ENCODE measurements around the gene TRIM28. TPM values are rescaled to one million over a fixed set of nuclear protein-coding genes. Genes with fewer than 3 reads are reported as not detected.
"Not testable (repeated sequence)": the region's sequence is repeated elsewhere in the genome, so short reads cannot be mapped to it uniquely, and the experiment has no call there.

Gene TRIM28
- total and polyA plus RNA-seq, 2 donors (not counting 3 experiments of a cell fraction or from before 2014, with no cell fraction given) = 429 to 521 TPM

DNA sequence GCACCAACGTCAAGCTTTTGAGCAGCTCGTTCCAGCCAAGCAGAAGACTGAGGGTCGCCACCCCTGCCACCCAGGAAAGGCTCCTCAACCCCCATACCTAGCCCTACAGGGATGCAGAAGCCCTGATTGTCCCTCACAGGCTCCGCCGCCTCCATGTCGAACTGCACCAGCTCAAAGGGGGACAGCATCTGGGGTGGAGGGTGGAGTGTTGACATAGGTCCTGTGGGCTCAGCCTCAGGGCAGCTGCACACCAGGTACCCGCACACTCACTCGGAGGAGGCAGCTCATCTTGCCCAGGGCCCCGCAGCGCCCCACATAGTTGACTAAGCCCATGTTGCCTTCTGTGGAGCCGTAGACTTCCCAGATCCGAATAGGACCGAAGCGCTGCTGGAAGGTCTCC, 43.6 kb upstream of the TRIM28 start:
- DNase-seq (ENCODE audit: low read depth, low spot score) (no peak), FAIRE-seq (no peak)
- Histone ChIP-seq H3K79me2 (ENCODE audit: control insufficient read depth, insufficient read depth, low read length) (no peaks in the 10 kb centered on the region), H3K27ac (ENCODE audit: insufficient read depth, low read depth, low read length) (no peak overlapping the region), H3K4me1 (ENCODE audit: control insufficient read depth, extremely low read depth, insufficient read depth, low read length) (peaks cover 4% of the 10 kb centered on the region), H3K4me2 (ENCODE audit: insufficient read depth, low read length) (no peak overlapping the region), H2AFZ (ENCODE audit: low read depth, low read length) (no peak overlapping the region), H3K4me3 (replicated peaks in 1 of 3; ENCODE audit: insufficient read depth in 1 of 3, low read depth in 1 of 3, low read length in 3 of 3) (no peak overlapping the region), H4K20me1 (replicated peaks; ENCODE audit: control insufficient read depth, extremely low read depth, insufficient read depth, low read length) (no peaks in the 10 kb centered on the region), H3K27me3 (ENCODE audit: control insufficient read depth in 2 of 2, insufficient read depth in 2 of 2, low read length in 2 of 2) (no peaks in the 10 kb centered on the region), H3K9me1 (replicated peaks; ENCODE audit: control insufficient read depth, extremely low read depth, insufficient read depth, low read length) (no peaks in the 10 kb centered on the region), H3K9ac (replicated peaks; ENCODE audit: extremely low read depth, insufficient read depth, low read length) (no peak overlapping the region), H3K9me3 (replicated peaks; ENCODE audit: control insufficient read depth, insufficient read depth, low read length) (no peaks in the 10 kb centered on the region), H3K36me3 (ENCODE audit: control insufficient read depth in 2 of 2, extremely low read depth in 1 of 2, insufficient read depth in 2 of 2, low read length in 2 of 2) (no peaks in the 10 kb centered on the region)
- TF ChIP-seq MYC (IDR thresholded peaks at IDR 0.05; ENCODE audit: low read depth, low read length) = no peak
- no peak for TF ChIP-seq FOS (IDR thresholded peaks at IDR 0.05; ENCODE audit: borderline replicate concordance, insufficient read depth, low read length)
- no peak for TF ChIP-seq EZH2 (IDR thresholded peaks at IDR 0.05; ENCODE audit: borderline replicate concordance, low read depth, low read length, severe bottlenecking)
- TF ChIP-seq, protein P1, sequence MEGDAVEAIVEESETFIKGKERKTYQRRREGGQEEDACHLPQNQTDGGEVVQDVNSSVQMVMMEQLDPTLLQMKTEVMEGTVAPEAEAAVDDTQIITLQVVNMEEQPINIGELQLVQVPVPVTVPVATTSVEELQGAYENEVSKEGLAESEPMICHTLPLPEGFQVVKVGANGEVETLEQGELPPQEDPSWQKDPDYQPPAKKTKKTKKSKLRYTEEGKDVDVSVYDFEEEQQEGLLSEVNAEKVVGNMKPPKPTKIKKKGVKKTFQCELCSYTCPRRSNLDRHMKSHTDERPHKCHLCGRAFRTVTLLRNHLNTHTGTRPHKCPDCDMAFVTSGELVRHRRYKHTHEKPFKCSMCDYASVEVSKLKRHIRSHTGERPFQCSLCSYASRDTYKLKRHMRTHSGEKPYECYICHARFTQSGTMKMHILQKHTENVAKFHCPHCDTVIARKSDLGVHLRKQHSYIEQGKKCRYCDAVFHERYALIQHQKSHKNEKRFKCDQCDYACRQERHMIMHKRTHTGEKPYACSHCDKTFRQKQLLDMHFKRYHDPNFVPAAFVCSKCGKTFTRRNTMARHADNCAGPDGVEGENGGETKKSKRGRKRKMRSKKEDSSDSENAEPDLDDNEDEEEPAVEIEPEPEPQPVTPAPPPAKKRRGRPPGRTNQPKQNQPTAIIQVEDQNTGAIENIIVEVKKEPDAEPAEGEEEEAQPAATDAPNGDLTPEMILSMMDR (IDR thresholded peaks at IDR 0.05; ENCODE audit: extremely low read depth in 1 of 2, insufficient read depth in 1 of 2, low read depth in 1 of 2, low read length in 2 of 2) = no peak
- no peak for TF ChIP-seq JUN (IDR thresholded peaks at IDR 0.05; ENCODE audit: borderline replicate concordance, insufficient read depth, insufficient read length, low read depth)
- no peak for TF ChIP-seq POLR2AphosphoS5 (IDR thresholded peaks at IDR 0.05; ENCODE audit: insufficient read depth, low read depth, low read length)
- no peak for TF ChIP-seq POLR2A (IDR thresholded peaks at IDR 0.05; ENCODE audit: low read depth, low read length)
- TF ChIP-seq GATA2 (IDR thresholded peaks at IDR 0.05; ENCODE audit: insufficient read depth, insufficient read length, low read depth, low read length) = no peak
- TF ChIP-seq, protein P2, sequence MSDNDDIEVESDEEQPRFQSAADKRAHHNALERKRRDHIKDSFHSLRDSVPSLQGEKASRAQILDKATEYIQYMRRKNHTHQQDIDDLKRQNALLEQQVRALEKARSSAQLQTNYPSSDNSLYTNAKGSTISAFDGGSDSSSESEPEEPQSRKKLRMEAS (IDR thresholded peaks at IDR 0.05; ENCODE audit: insufficient read depth, insufficient read length) = no peak
- intact Hi-C loops (cut with micrococcal nuclease) (no loop called here), dilution Hi-C loops (cut with MboI; ENCODE audit: extremely low pct_ligation_motif_present, low sequenced_read_pairs) (no loop called here)
- ChIA-PET CTCF (interaction anchor here (1.0 to 2.1 kb wide), 2 partner anchors 14 to 20 kb away, joined by 3 to 13 read pairs; no protein-coding TSS in a partner anchor), POLR2A (no interaction called here)
- no TSS peak for BruUV-seq (replicated peaks)

DNA sequence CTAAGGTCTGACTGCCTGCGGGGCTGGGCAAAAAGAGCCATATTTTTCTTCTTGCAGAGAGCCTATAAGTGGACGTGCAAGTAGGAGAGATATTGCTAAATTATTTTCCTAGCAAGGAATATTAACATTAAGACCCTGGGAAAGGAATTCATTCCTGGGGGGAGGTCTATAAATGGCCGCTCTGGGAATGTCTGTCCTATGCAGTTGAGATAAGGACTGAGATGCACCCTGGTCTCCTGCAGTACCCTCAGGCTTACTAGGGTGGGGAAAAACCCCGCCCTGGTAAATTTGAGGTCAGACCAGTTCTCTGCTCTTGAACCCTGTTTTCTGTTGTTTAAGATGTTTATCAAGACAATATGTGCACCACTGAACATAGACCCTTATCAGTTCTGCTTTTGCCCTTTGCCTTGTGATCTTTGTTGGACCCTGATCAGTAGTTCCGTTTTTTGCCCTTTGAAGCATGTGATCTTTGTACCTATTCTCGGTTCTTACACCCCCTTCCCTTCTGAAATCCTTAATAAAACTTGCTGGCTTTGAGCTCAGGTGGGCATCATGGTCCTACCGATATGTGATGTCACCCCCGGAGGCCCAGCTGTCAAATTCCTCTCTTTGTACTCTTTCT, 36.2 kb upstream of the TRIM28 start:
- H4K20me1 ChIP-seq (replicated peaks; ENCODE audit: control insufficient read depth, extremely low read depth, insufficient read depth, low read length); H3K27ac ChIP-seq (ENCODE audit: insufficient read depth, low read depth, low read length); H3K9me3 ChIP-seq (replicated peaks; ENCODE audit: control insufficient read depth, insufficient read depth, low read length); DNase-seq (ENCODE audit: low read depth, low spot score); BruUV-seq (replicated peaks); H3K4me3 ChIP-seq (replicated peaks in 1 of 3; ENCODE audit: insufficient read depth in 1 of 3, low read depth in 1 of 3, low read length in 3 of 3); CTCF ChIA-PET; H3K4me1 ChIP-seq (ENCODE audit: control insufficient read depth, extremely low read depth, insufficient read depth, low read length); dilution Hi-C loops (cut with MboI; ENCODE audit: extremely low pct_ligation_motif_present, low sequenced_read_pairs); intact Hi-C loops (cut with micrococcal nuclease); H3K27me3 ChIP-seq (ENCODE audit: control insufficient read depth in 2 of 2, insufficient read depth in 2 of 2, low read length in 2 of 2); H3K79me2 ChIP-seq (ENCODE audit: control insufficient read depth, insufficient read depth, low read length); H3K36me3 ChIP-seq (ENCODE audit: control insufficient read depth in 2 of 2, extremely low read depth in 1 of 2, insufficient read depth in 2 of 2, low read length in 2 of 2); FAIRE-seq; H3K4me2 ChIP-seq (ENCODE audit: insufficient read depth, low read length); H2AFZ ChIP-seq (ENCODE audit: low read depth, low read length); H3K9me1 ChIP-seq (replicated peaks; ENCODE audit: control insufficient read depth, extremely low read depth, insufficient read depth, low read length); H3K9ac ChIP-seq (replicated peaks; ENCODE audit: extremely low read depth, insufficient read depth, low read length); POLR2A ChIA-PET: not testable (repeated sequence)
